B cell (primary cell): ENCODE results near the gene TSBP1. TPM values are rescaled to one million over a fixed set of nuclear protein-coding genes. Genes with fewer than 3 reads are reported as not detected.

Experiments
- ATAC-seq: fragments of 200-7000 bp; cut with Tn5 transposase; one replicate; pipeline ENCODE4 v1.10.0; 2021; ENCODE audit warnings: low read depth, mild to moderate bottlenecking, moderate number of reproducible peaks, moderate library complexity
- CTCF ChIA-PET: fragments of 350-600 bp; sonication (Branson Sonifier 250); formaldehyde crosslinking; loops from one replicate; lab custom pipeline; 2021; ENCODE audit warnings: antibody characterized with exemption, inconsistent platforms; lab: Charles Lee
- POLR2A ChIA-PET: fragments of 350-600 bp; sonication (Branson Sonifier 250); formaldehyde crosslinking; loops from one replicate; lab custom pipeline; 2021; ENCODE audit warnings: antibody characterized with exemption; lab: Charles Lee
- DNase-seq: peaks from one replicate; pipeline ENCODE4 v3.0.0; 2013
- H2AFZ ChIP-seq: 2 replicates; pipeline ENCODE4 v1.6.1; 2012; ENCODE audit warnings: mild to moderate bottlenecking, low read depth, low read length; ENCODE audit not compliant: insufficient read depth, poor library complexity, severe bottlenecking
- H3K27ac ChIP-seq, 2 donors: 1 replicate in 1 of 2; 2 replicates in 1 of 2; pipeline ENCODE4 v1.5.1; 2012 to 2013; ENCODE audit warnings: low read length in 2 of 2, mild to moderate bottlenecking in 2 of 2, moderate library complexity in 1 of 2
- H3K27me3 ChIP-seq, 4 experiments: fragments of 200-600 bp in 1 of 4; sonication (generic) in 1 of 4; replicated peaks in 1 of 4; 1 replicate in 2 of 4; 2 replicates in 2 of 4; pipeline versions ENCODE4 v1.6.1 to v1.7.0; 2013 to 2016; ENCODE audit warnings: low read length in 3 of 4, mild to moderate bottlenecking in 2 of 4, mixed read lengths in 1 of 4, moderate library complexity in 1 of 4; ENCODE audit not compliant: insufficient read depth in 4 of 4, control insufficient read depth in 3 of 4; ENCODE audit errors: control extremely low read depth in 1 of 4
- H3K36me3 ChIP-seq, 2 experiments: replicated peaks in 1 of 2; 1 replicate in 1 of 2; 2 replicates in 1 of 2; pipeline versions ENCODE4 v1.6.1 to v1.7.1; 2013; ENCODE audit warnings: low read length in 1 of 2; ENCODE audit not compliant: insufficient read depth in 2 of 2, control insufficient read depth in 1 of 2; ENCODE audit errors: control extremely low read depth in 1 of 2, extremely low read depth in 1 of 2
- H3K4me1 ChIP-seq, 2 donors: fragments of 200-600 bp in 1 of 2; sonication (generic) in 1 of 2; 1 replicate in 1 of 2; 2 replicates in 1 of 2; pipeline versions ENCODE4 v1.5.1 to v1.6.1; 2013 to 2017; ENCODE audit warnings: low read length in 2 of 2; ENCODE audit not compliant: control insufficient read depth in 2 of 2, insufficient read depth in 2 of 2
- H3K4me2 ChIP-seq: replicated peaks from 2 replicates; pipeline ENCODE3; 2012; ENCODE audit warnings: mild to moderate bottlenecking, low read depth, low read length; ENCODE audit not compliant: poor library complexity, severe bottlenecking
- H3K4me3 ChIP-seq, 5 experiments: fragments of 200-600 bp in 1 of 5; sonication (generic) in 1 of 5; 1 replicate in 3 of 5; 2 replicates in 2 of 5; pipeline versions ENCODE4 v1.5.1 to v1.7.0; 2011 to 2016; ENCODE audit warnings: low read length in 4 of 5, mild to moderate bottlenecking in 4 of 5, low read depth in 2 of 5, control low read depth in 1 of 5, moderate library complexity in 1 of 5; ENCODE audit not compliant: insufficient read depth in 1 of 5; ENCODE audit errors: control extremely low read depth in 1 of 5, extremely low read depth in 1 of 5
- H3K79me2 ChIP-seq: fragments of 200-600 bp; sonication (generic); one replicate; pipeline ENCODE4 v1.6.0; 2016; ENCODE audit warnings: low read length; ENCODE audit not compliant: control insufficient read depth, insufficient read depth
- H3K9ac ChIP-seq: fragments of 200-600 bp; sonication (generic); 2 replicates; pipeline ENCODE4 v1.6.1; 2017; ENCODE audit warnings: mild to moderate bottlenecking, low read length, moderate library complexity
- H3K9me3 ChIP-seq, 3 donors: one replicate each; pipeline versions ENCODE4 v1.6.1 to v1.7.1; 2013; ENCODE audit warnings: low read length in 2 of 3; ENCODE audit not compliant: control insufficient read depth in 2 of 3, insufficient read depth in 1 of 3; ENCODE audit errors: control extremely low read depth in 1 of 3
- H4K20me1 ChIP-seq: 2 replicates; pipeline ENCODE4 v1.6.0; 2012; ENCODE audit warnings: mild to moderate bottlenecking, low read length; ENCODE audit not compliant: insufficient read depth, control insufficient read depth, poor library complexity, severe bottlenecking
- H3K27ac Mint-ChIP-seq: one replicate; pipeline ENCODE4 v1.8.0; 2021; ENCODE audit warnings: mixed read lengths
- H3K27me3 Mint-ChIP-seq: one replicate; pipeline ENCODE4 v1.8.0; 2021; ENCODE audit warnings: mixed read lengths
- H3K4me1 Mint-ChIP-seq: one replicate; pipeline ENCODE4 v1.8.0; 2021; ENCODE audit warnings: mixed read lengths
- H3K4me3 Mint-ChIP-seq: one replicate; pipeline ENCODE4 v1.8.0; 2021; ENCODE audit warnings: mixed read lengths
- H3K9me3 Mint-ChIP-seq: one replicate; pipeline ENCODE4 v1.8.0; 2022; ENCODE audit warnings: mixed read lengths; ENCODE audit not compliant: insufficient read depth
- CTCF ChIP-seq: fragments of 200-600 bp; IDR thresholded peaks from one replicate; pipeline ENCODE4 v1.8.0; 2022; ENCODE audit warnings: antibody characterized with exemption, mild to moderate bottlenecking
- EZH2 ChIP-seq: IDR thresholded peaks from 2 replicates; pipeline ENCODE4 v1.6.1; 2012; ENCODE audit warnings: borderline replicate concordance, low read depth, mild to moderate bottlenecking, moderate library complexity, low read length; ENCODE audit not compliant: insufficient read depth, poor library complexity, severe bottlenecking
- WGBS: methylation state at CpG from one replicate; pipeline ENCODE4 v1.1.5; 2013; ENCODE audit warnings: missing lambda C conversion rate; ENCODE audit not compliant: insufficient coverage; 5-methylcytosine and 5-hydroxymethylcytosine counted together
- intact Hi-C: fragments of 100-400 bp; cut with micrococcal nuclease; formaldehyde crosslinking; loops from one replicate; pipeline ENCODE4 v1.10.0; 2022
- polyA plus RNA-seq: library from polyadenylated mRNA; depleted of rRNA; stranded (reverse); fragments of >200 nt; gene quantifications from 2 replicates; pipeline ENCODE4 v1.2.3, GENCODE V29; 2012
- total RNA-seq, 2 donors: library from RNA; stranded (reverse); fragments of 120-200 nt in 1 of 2; gene quantifications; 1 replicate in 1 of 2; 2 replicates in 1 of 2; pipeline versions ENCODE4 v1.2.3 to v1.2.4, GENCODE V29; 2013 to 2022

The TSBP1 gene
- total and polyA plus RNA-seq, 2 donors (not counting 1 experiment from before 2014, with no cell fraction given) = not detected

DNA sequence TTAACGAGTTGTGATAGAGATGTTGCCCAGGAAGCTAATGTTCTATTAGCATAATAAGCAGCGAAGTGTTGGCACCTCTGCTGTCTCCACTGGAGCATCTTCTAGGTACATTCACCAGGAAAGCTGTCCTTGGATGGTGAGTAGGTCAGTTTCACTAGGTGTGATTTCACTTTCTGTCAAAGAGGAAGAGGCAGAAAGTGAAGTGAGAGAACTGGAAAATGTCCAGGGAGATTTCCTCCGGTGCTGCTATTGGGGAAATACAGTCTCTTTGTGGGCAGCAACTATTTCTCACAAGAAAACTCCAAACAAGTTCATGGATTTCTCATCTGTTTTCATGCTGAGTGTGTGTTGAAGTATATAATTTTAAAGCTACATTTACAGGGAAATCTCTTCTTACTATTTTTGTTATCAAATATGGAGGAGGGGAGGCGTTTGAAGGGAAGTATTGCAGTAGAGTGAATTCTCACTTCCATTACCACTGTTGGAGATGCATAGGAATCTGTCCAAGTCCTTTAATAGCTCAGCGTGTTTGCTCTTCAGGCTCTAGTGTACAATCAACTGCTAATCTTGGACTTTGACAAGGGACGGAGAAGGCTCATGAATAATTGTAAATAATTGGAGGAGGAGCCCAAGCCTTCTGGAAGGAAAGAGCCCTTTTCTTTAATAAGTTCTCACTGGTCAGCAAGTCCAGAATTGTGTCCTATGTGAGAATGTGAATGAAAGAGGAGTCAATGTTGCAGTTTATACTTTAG lies 16.1 kb upstream of the TSBP1 start:
- H3K27me3 ChIP-seq = peaks cover 0 to 3% (median 0%) of the 10 kb centered on the region in 4 experiments
- peaks cover 17% of the 10 kb centered on the region for H3K4me1 Mint-ChIP-seq
- H3K27ac ChIP-seq = no peak overlapping the region
- no peaks in the 10 kb centered on the region for H3K27me3 Mint-ChIP-seq
- intact Hi-C loops = no loop called here
- H3K79me2 ChIP-seq = no peaks in the 10 kb centered on the region
- ATAC-seq (no peak), DNase-seq (no peak)
- ChIA-PET POLR2A (no interaction called here), CTCF (no interaction called here)
- H3K9me3 Mint-ChIP-seq = no peaks in the 10 kb centered on the region
- no peaks in the 10 kb centered on the region for H3K36me3 ChIP-seq
- H4K20me1 ChIP-seq = no peaks in the 10 kb centered on the region
- no peak overlapping the region for H3K4me3 Mint-ChIP-seq
- WGBS = 94% methylated on average over 2 of the region's 6 CpGs
- H3K27ac Mint-ChIP-seq = no peak overlapping the region
- no peak overlapping the region for H2AFZ ChIP-seq
- peaks cover 0 to 12% of the 10 kb centered on the region in 2 donors for H3K4me1 ChIP-seq
- no peak overlapping the region for H3K4me2 ChIP-seq
- H3K9ac ChIP-seq = no peak overlapping the region
- TF ChIP-seq EZH2 = no peak
- no peak for TF ChIP-seq CTCF
- H3K9me3 ChIP-seq = no peaks in the 10 kb centered on the region
- no peak overlapping the region for H3K4me3 ChIP-seq

- intact Hi-C loops = no loop called here
- no peaks in the 10 kb centered on the region for H4K20me1 ChIP-seq
- Mint-ChIP-seq H3K4me3 (no peak overlapping the region), H3K27ac (no peak overlapping the region), H3K4me1 (peaks cover 21% of the 10 kb centered on the region), H3K27me3 (no peaks in the 10 kb centered on the region), H3K9me3 (no peaks in the 10 kb centered on the region)
- no CpG with 5 or more reads among the region's 1 CpG for whole genome bisulfite sequencing
- DNase-seq = no peak
- ATAC-seq = no peak
- no peaks in the 10 kb centered on the region for H3K79me2 ChIP-seq
- no peaks in the 10 kb centered on the region for H3K36me3 ChIP-seq
- H3K27ac ChIP-seq = no peak overlapping the region
- no peak overlapping the region for H3K9ac ChIP-seq
- no peak overlapping the region for H3K4me3 ChIP-seq
- no peak overlapping the region for H2AFZ ChIP-seq
- no peak for TF ChIP-seq CTCF
- TF ChIP-seq EZH2 = no peak
- POLR2A ChIA-PET = no interaction called here
- no peaks in the 10 kb centered on the region for H3K9me3 ChIP-seq
- peaks cover 0 to 3% (median 0%) of the 10 kb centered on the region in 4 experiments for H3K27me3 ChIP-seq
- CTCF ChIA-PET = no interaction called here
- H3K4me1 ChIP-seq = peaks cover 0 to 14% of the 10 kb centered on the region in 2 donors
- no peak overlapping the region for H3K4me2 ChIP-seq
Measured at GRCh38 chr6:32386040-32386439, 14.3 kb upstream of the TSBP1 start.
